Breast epithelium (tissue), 4 donors: Measurements from ENCODE around the gene CBFA2T3. TPM values are rescaled to one million over a fixed set of nuclear protein-coding genes. Genes with fewer than 3 reads are reported as not detected.

Source experiments
- DNase-seq, 2 donors: peaks; one replicate each; pipeline ENCODE4 v3.0.0-alpha.2; 2019; ENCODE audit warnings: low spot score in 2 of 2
- H3K27ac ChIP-seq, 2 donors: fragments of 200-600 bp; sonication (generic) in 1 of 2; one replicate each; pipeline ENCODE4 v1.5.1; 2016 to 2019; ENCODE audit warnings: mild to moderate bottlenecking in 1 of 2
- H3K27me3 ChIP-seq, 2 donors: fragments of 200-600 bp; sonication (generic) in 1 of 2; one replicate each; pipeline versions ENCODE4 v1.5.1 to v1.6.0; 2017 to 2019; ENCODE audit warnings: control low read depth in 1 of 2, mild to moderate bottlenecking in 1 of 2
- H3K36me3 ChIP-seq: fragments of 200-600 bp; one replicate; pipeline ENCODE4 v1.5.1; 2019
- H3K4me1 ChIP-seq, 2 donors: fragments of 200-600 bp; sonication (generic); one replicate each; pipeline ENCODE4 v1.5.1; 2016 to 2019; ENCODE audit warnings: control low read depth in 1 of 2
- H3K4me3 ChIP-seq, 3 donors: fragments of 200-600 bp; sonication (generic); 1 replicate in 2 of 3; 2 replicates in 1 of 3; pipeline ENCODE4 v1.5.1; 2016 to 2019; ENCODE audit warnings: mild to moderate bottlenecking in 3 of 3, moderate library complexity in 2 of 3
- H3K9me3 ChIP-seq, 2 donors: fragments of 200-600 bp; sonication (generic) in 1 of 2; one replicate each; pipeline ENCODE4 v1.5.1; 2016 to 2019; ENCODE audit warnings: control low read depth in 1 of 2
- POLR2A ChIP-seq: fragments of 450-650 bp; IDR thresholded peaks from one replicate; pipeline ENCODE4 v1.6.1; 2016; ENCODE audit warnings: antibody characterized with exemption, mild to moderate bottlenecking, moderate library complexity
- POLR2AphosphoS5 ChIP-seq, 3 donors: sonication (generic); formaldehyde crosslinking; IDR thresholded peaks; one replicate each; pipeline ENCODE4 v1.6.1; 2017; ENCODE audit warnings: antibody characterized with exemption in 3 of 3
- intact Hi-C: fragments of 100-400 bp; cut with DNase I; formaldehyde crosslinking; loops from one replicate; pipeline ENCODE4 v1.15.1; 2023; ENCODE audit warnings: low total_unique reads
- total RNA-seq, 3 donors: library from RNA; depleted of rRNA; stranded (reverse); fragments of >200 nt; gene quantifications; one replicate each; pipeline ENCODE4 v1.1.0, GENCODE V29; 2016
- TF ChIP-seq, protein P1 (sequence below), 3 donors: fragments of 450-650 bp; IDR thresholded peaks; one replicate each; pipeline ENCODE4 v1.5.1; 2016 to 2017; ENCODE audit warnings: antibody characterized with exemption in 3 of 3, mild to moderate bottlenecking in 3 of 3, moderate library complexity in 3 of 3

The CBFA2T3 gene
- total RNA-seq, 3 donors from 2014 or later = 0.64 to 2.3 (median 0.88) TPM

DNA sequence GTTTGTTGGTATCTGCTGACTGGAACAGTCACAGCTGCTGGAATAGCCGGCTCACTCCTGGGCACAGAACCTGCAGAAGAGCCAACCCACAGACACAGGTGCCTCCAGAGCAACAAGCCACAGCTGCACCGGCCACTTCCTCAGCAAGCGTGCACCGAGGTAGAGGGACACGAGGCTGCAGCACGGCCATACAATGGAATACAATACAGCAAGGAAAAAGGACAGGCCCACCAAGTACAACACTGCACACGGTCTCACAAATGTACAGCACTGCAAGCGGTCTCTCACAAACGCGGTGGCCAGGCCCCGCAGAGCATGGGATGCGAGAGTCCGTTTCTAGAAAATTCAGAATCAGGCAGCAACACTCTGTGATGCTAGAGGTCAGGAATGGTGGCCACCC, 63.1 kb downstream of the CBFA2T3 start:
- H3K4me1 ChIP-seq = peaks cover 0 to 5% of the 10 kb centered on the region in 2 donors
- intact Hi-C loops = no loop called here
- no peak overlapping the region for H3K4me3 ChIP-seq
- H3K27me3 ChIP-seq = no peaks in the 10 kb centered on the region
- H3K27ac ChIP-seq = no peak overlapping the region
- DNase-seq = no peak
- H3K9me3 ChIP-seq = no peaks in the 10 kb centered on the region
- no peak for TF ChIP-seq POLR2A
- no peak for TF ChIP-seq POLR2AphosphoS5 (IDR thresholded peaks at IDR 0.05)
- TF ChIP-seq, protein P1, sequence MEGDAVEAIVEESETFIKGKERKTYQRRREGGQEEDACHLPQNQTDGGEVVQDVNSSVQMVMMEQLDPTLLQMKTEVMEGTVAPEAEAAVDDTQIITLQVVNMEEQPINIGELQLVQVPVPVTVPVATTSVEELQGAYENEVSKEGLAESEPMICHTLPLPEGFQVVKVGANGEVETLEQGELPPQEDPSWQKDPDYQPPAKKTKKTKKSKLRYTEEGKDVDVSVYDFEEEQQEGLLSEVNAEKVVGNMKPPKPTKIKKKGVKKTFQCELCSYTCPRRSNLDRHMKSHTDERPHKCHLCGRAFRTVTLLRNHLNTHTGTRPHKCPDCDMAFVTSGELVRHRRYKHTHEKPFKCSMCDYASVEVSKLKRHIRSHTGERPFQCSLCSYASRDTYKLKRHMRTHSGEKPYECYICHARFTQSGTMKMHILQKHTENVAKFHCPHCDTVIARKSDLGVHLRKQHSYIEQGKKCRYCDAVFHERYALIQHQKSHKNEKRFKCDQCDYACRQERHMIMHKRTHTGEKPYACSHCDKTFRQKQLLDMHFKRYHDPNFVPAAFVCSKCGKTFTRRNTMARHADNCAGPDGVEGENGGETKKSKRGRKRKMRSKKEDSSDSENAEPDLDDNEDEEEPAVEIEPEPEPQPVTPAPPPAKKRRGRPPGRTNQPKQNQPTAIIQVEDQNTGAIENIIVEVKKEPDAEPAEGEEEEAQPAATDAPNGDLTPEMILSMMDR (IDR thresholded peaks at IDR 0.05) = no peak
- H3K36me3 ChIP-seq = no peaks in the 10 kb centered on the region

DNA sequence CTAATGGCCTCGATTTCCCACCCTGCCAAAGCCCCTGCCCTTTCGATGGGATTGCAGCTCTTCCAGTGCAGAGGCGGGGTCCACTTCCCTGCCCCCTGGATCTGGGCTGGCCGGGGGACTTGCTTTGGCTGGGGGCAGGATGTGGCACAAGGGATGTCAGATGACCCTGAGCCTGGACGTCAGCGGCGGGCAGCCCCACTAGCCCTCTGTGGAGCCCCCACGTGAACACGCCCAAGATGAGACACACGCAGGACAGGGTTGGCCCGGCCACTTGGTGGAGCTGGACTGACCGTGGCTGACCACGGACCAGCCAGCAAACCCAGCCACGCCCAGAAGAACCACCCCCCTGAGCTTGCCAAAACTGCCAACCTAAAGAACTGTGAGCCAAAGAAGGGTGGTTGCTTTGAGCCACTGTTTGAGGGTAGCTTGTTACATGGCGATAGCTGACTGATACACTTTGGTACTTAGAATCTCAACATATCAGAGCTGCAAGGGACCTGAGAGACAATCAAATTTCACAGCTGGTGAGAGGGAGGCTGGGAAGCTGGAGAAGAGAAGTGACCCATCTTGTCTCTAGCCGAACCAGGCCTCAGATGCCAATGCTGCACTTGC, 63.9 kb downstream of the CBFA2T3 start:
- Histone ChIP-seq H3K4me3 (no peak overlapping the region), H3K4me1 (peaks cover 0 to 5% of the 10 kb centered on the region in 2 donors), H3K27me3 (no peaks in the 10 kb centered on the region), H3K27ac (no peak overlapping the region), H3K9me3 (no peaks in the 10 kb centered on the region), H3K36me3 (no peaks in the 10 kb centered on the region)
- intact Hi-C loops = no loop called here
- TF ChIP-seq POLR2AphosphoS5 (IDR thresholded peaks at IDR 0.05) = no peak
- TF ChIP-seq, protein P1 (IDR thresholded peaks at IDR 0.05) = no peak
- TF ChIP-seq POLR2A = no peak
- DNase-seq = no peak

DNA sequence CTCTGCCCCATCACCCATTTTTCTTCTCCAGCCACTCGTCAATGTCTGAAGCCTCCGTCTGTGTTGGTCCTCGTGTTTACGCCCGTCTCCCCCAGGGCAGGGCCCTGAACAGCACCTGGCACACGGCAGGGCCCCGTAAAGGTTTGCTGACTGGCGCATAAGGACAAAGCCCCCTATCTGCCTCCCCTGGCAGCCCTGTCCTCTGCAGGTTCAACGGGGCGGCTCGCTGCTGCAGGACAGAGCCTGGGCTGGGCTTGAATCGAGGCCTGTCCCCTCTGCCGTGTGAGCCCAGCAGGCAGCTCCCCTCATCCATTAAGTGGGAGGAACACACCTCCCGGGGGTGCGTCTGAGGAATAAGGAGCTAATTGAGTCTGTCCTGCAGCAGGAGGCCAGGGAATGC, 64.5 kb downstream of the CBFA2T3 start:
- H3K27me3 ChIP-seq = no peaks in the 10 kb centered on the region
- intact Hi-C loops = no loop called here

DNA sequence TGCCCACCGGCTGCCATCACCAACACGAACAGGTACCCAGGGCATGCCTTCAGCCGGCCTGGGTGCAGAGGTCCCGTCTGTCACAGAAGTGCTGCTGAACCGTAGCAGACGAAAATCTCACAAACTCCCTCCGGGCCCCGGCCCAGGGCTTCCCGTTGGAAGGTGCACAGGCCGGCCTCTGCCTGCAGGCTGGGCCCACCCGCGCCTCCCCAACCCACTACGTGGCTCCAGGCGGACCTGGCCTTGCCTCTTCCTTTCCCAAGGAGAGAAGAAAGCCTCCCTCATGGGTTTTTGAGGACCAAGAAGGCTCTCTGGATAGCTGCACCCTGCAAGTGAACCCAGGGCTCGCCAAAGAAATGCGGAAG, 65.1 kb downstream of the CBFA2T3 start:
- TF ChIP-seq POLR2AphosphoS5 (IDR thresholded peaks at IDR 0.05) = no peak
- TF ChIP-seq, protein P1 (IDR thresholded peaks at IDR 0.05) = no peak
- no peak for TF ChIP-seq POLR2A
- DNase-seq = no peak
- Histone ChIP-seq H3K9me3 (no peaks in the 10 kb centered on the region), H3K27me3 (no peaks in the 10 kb centered on the region), H3K27ac (no peak overlapping the region), H3K36me3 (no peaks in the 10 kb centered on the region), H3K4me1 (peaks cover 0 to 5% of the 10 kb centered on the region in 2 donors), H3K4me3 (no peak overlapping the region)
- intact Hi-C loops = no loop called here

More for the DNA sequence above, 64.5 kb downstream of the CBFA2T3 start:
- no peak overlapping the region for H3K4me3 ChIP-seq
- no peak for DNase-seq
- peaks cover 0 to 5% of the 10 kb centered on the region in 2 donors for H3K4me1 ChIP-seq
- no peak overlapping the region for H3K27ac ChIP-seq
- no peak for TF ChIP-seq POLR2A
- TF ChIP-seq, protein P1 (IDR thresholded peaks at IDR 0.05) = no peak
- no peak for TF ChIP-seq POLR2AphosphoS5 (IDR thresholded peaks at IDR 0.05)
- no peaks in the 10 kb centered on the region for H3K9me3 ChIP-seq
- no peaks in the 10 kb centered on the region for H3K36me3 ChIP-seq

DNA sequence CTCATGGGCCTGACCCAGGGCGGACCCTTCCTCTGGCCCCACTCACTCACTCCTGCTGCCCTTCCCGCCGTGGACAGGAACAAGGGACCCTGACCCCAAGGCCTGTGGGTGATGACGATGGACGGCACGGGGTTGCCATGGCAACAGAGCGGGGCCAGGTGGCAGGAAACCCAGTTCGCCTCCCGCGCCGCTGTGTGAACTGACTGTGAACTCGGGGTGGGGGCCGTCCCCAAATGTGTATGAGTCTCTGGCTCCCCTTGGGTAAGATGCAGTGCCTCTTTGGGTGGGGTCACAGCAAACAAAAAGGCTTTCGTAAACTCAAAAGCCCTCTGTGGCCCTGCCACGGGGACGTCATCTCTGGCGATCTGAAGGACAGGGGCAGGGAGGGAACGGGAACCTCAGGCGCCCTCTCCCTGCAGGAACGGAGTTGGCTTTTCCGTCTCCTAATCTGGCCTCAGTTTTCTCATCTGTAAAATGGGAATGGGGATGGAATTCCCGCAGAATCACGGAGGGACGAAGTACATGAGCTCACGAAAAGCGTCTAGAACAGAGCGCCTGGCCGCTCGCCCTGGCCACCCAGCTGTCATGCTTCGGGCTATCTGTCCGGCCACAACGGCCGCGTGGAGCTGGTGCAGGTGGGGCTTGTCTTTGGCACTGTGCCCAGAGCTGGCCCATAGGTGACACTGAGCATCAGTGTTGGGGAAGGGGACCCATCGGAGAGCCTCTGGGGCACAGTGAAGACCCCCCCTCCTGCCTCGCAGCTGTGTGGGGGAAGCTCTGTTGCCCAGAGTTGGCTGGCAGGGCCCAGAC, 65.7 kb downstream of the CBFA2T3 start:
- no peak for DNase-seq
- no peak overlapping the region for H3K4me3 ChIP-seq
- H3K27me3 ChIP-seq = no peaks in the 10 kb centered on the region
- H3K9me3 ChIP-seq = no peaks in the 10 kb centered on the region
- intact Hi-C loops = no loop called here
- H3K4me1 ChIP-seq = peaks cover 0 to 5% of the 10 kb centered on the region in 2 donors
- peak overlapping the region in 1 of 2 donors; percentile 34 for H3K27ac ChIP-seq
- no peaks in the 10 kb centered on the region for H3K36me3 ChIP-seq
- TF ChIP-seq POLR2A (no peak), POLR2AphosphoS5 (IDR thresholded peaks at IDR 0.05) (no peak)
- TF ChIP-seq, protein P1 (IDR thresholded peaks at IDR 0.05) = no peak
